Stimulated activated naive CD8-positive, alpha-beta T cell treated with anti-CD3 and anti-CD28 coated beads, Interleukin-15, amount 100 ng/mL, for 72 hours (primary cell): ENCODE measurements around the gene FOXF2.

Experiments
- ATAC-seq: fragments of 150-1000 bp; cut with Tn5 transposase; 2 replicates; pipeline ENCODE4 v1.10.0; 2021; ENCODE audit warnings: mild to moderate bottlenecking, moderate library complexity
- DNase-seq, 2 donors: peaks; one replicate each; pipeline ENCODE4 v3.0.0; 2021 to 2022
- H3K27ac Mint-ChIP-seq, 2 donors: one replicate each; pipeline ENCODE4 v1.8.0; 2022; ENCODE audit warnings: mild to moderate bottlenecking in 2 of 2, mixed read lengths in 2 of 2, moderate library complexity in 2 of 2
- H3K27me3 Mint-ChIP-seq: one replicate; pipeline ENCODE4 v1.8.0; 2022; ENCODE audit warnings: mixed read lengths
- H3K4me1 Mint-ChIP-seq: one replicate; pipeline ENCODE4 v1.8.0; 2022; ENCODE audit warnings: mild to moderate bottlenecking, mixed read lengths
- H3K4me3 Mint-ChIP-seq, 2 donors: one replicate each; pipeline ENCODE4 v1.8.0; 2022; ENCODE audit warnings: mild to moderate bottlenecking in 2 of 2, mixed read lengths in 2 of 2, moderate library complexity in 1 of 2
- H3K9me3 Mint-ChIP-seq, 2 donors: one replicate each; pipeline ENCODE4 v1.8.0; 2022; ENCODE audit warnings: mixed read lengths in 2 of 2

FOXF2 gene

GRCh38 chr6:1393641-1394283 lies 4.4 kb downstream of the FOXF2 start:
- no peak overlapping the region for H3K27ac Mint-ChIP-seq
- peaks cover 22% of the 10 kb centered on the region for H3K4me1 Mint-ChIP-seq
- no peak for ATAC-seq
- no peak for DNase-seq
- no peaks in the 10 kb centered on the region for H3K9me3 Mint-ChIP-seq
- peak overlapping the region; percentile 38 to 59 for H3K4me3 Mint-ChIP-seq
- H3K27me3 Mint-ChIP-seq, result peaks cover 95% of the 10 kb centered on the region

- ATAC-seq (no peak), DNase-seq (no peak)
- H3K4me1 Mint-ChIP-seq, result peaks cover 15% of the 10 kb centered on the region
- no peak overlapping the region for H3K27ac Mint-ChIP-seq
- H3K9me3 Mint-ChIP-seq, result no peaks in the 10 kb centered on the region
- H3K4me3 Mint-ChIP-seq, result no peak overlapping the region
- peaks cover 92% of the 10 kb centered on the region for H3K27me3 Mint-ChIP-seq
These were observed 5.4 kb downstream of the FOXF2 start for GRCh38 chr6:1394514-1395463.

- Mint-ChIP-seq H3K4me1 (peaks cover 9% of the 10 kb centered on the region), H3K27ac (no peak overlapping the region), H3K27me3 (peaks cover 85% of the 10 kb centered on the region), H3K4me3 (no peak overlapping the region), H3K9me3 (no peaks in the 10 kb centered on the region)
- DNase-seq, result no peak
- no peak for ATAC-seq
These were observed 6.1 kb downstream of the FOXF2 start for GRCh38 chr6:1395506-1395905.

GRCh38 chr6:1395941-1396908 lies 6.8 kb downstream of the FOXF2 start:
- DNase-seq, result no peak
- no peak overlapping the region for H3K4me3 Mint-ChIP-seq
- no peak for ATAC-seq

GRCh38 chr6:1396952-1397868 lies 7.8 kb downstream of the FOXF2 start:
- ATAC-seq (peak; percentile 70), DNase-seq (peak; percentile 67 to 78)
- Mint-ChIP-seq H3K4me3 (no peak overlapping the region), H3K9me3 (no peaks in the 10 kb centered on the region), H3K4me1 (peaks cover 4% of the 10 kb centered on the region), H3K27ac (no peak overlapping the region), H3K27me3 (peaks cover 68% of the 10 kb centered on the region)

More at GRCh38 chr6:1395941-1396908, 6.8 kb downstream of the FOXF2 start:
- Mint-ChIP-seq H3K9me3 (no peaks in the 10 kb centered on the region), H3K27ac (no peak overlapping the region), H3K4me1 (peaks cover 4% of the 10 kb centered on the region), H3K27me3 (peaks cover 78% of the 10 kb centered on the region)

- ATAC-seq (no peak), DNase-seq (no peak)
- H3K27ac Mint-ChIP-seq, result no peak overlapping the region
- no peak overlapping the region for H3K4me3 Mint-ChIP-seq
- peaks cover 48% of the 10 kb centered on the region for H3K27me3 Mint-ChIP-seq
- H3K4me1 Mint-ChIP-seq, result no peaks in the 10 kb centered on the region
- no peaks in the 10 kb centered on the region for H3K9me3 Mint-ChIP-seq
These were observed 9.9 kb downstream of the FOXF2 start for GRCh38 chr6:1399085-1399780.

- no peak overlapping the region for H3K4me3 Mint-ChIP-seq
- ATAC-seq (no peak), DNase-seq (no peak)
- no peak overlapping the region for H3K27ac Mint-ChIP-seq
- peaks cover 37% of the 10 kb centered on the region for H3K27me3 Mint-ChIP-seq
- no peaks in the 10 kb centered on the region for H3K9me3 Mint-ChIP-seq
- H3K4me1 Mint-ChIP-seq, result no peaks in the 10 kb centered on the region
These were observed 10.9 kb downstream of the FOXF2 start for GRCh38 chr6:1400126-1400850.

- H3K27me3 Mint-ChIP-seq, result peaks cover 17% of the 10 kb centered on the region
- H3K9me3 Mint-ChIP-seq, result no peaks in the 10 kb centered on the region
- no peak for ATAC-seq
These were observed 13.0 kb downstream of the FOXF2 start for GRCh38 chr6:1402369-1402768.

GRCh38 chr6:1402868-1403267 lies 13.5 kb downstream of the FOXF2 start:
- ATAC-seq (no peak), DNase-seq (no peak)
- Mint-ChIP-seq H3K27me3 (peaks cover 12% of the 10 kb centered on the region), H3K9me3 (no peaks in the 10 kb centered on the region), H3K27ac (no peak overlapping the region), H3K4me3 (no peak overlapping the region), H3K4me1 (no peaks in the 10 kb centered on the region)

More at GRCh38 chr6:1402369-1402768, 13.0 kb downstream of the FOXF2 start:
- no peak for DNase-seq
- Mint-ChIP-seq H3K4me1 (no peaks in the 10 kb centered on the region), H3K27ac (no peak overlapping the region), H3K4me3 (no peak overlapping the region)

GRCh38 chr6:1403851-1404712 lies 14.7 kb downstream of the FOXF2 start:
- no peaks in the 10 kb centered on the region for H3K4me1 Mint-ChIP-seq
- DNase-seq (no peak), ATAC-seq (peak; percentile 27)
- H3K4me3 Mint-ChIP-seq, result no peak overlapping the region
- H3K9me3 Mint-ChIP-seq, result no peaks in the 10 kb centered on the region
- H3K27me3 Mint-ChIP-seq, result peaks cover 8% of the 10 kb centered on the region
- no peak overlapping the region for H3K27ac Mint-ChIP-seq

- no peak for ATAC-seq
- DNase-seq, result no peak
- Mint-ChIP-seq H3K27me3 (peaks cover 11% of the 10 kb centered on the region), H3K4me3 (no peak overlapping the region), H3K4me1 (peaks cover 5% of the 10 kb centered on the region), H3K27ac (no peak overlapping the region), H3K9me3 (no peaks in the 10 kb centered on the region)
These were observed 15.3 kb downstream of the FOXF2 start for GRCh38 chr6:1404713-1405098.

GRCh38 chr6:1405221-1405620 lies 15.8 kb downstream of the FOXF2 start:
- DNase-seq, result no peak
- no peak overlapping the region for H3K4me3 Mint-ChIP-seq
- H3K4me1 Mint-ChIP-seq, result peaks cover 7% of the 10 kb centered on the region
- no peaks in the 10 kb centered on the region for H3K9me3 Mint-ChIP-seq
- H3K27ac Mint-ChIP-seq, result no peak overlapping the region
- H3K27me3 Mint-ChIP-seq, result peaks cover 16% of the 10 kb centered on the region
- ATAC-seq, result no peak
